Stimulated activated CD8-positive, alpha-beta memory T cell treated with anti-CD3 and anti-CD28 coated beads, Interleukin-4, amount 100 ng/mL, for 24 hours (primary cell): Measurements from ENCODE around the gene TNFSF18.
"Not testable (repeated sequence)": the region's sequence is repeated elsewhere in the genome, so short reads cannot be mapped to it uniquely, and the experiment has no call there.

Source experiments
- DNase-seq: peaks from one replicate; pipeline ENCODE4 v3.0.0-alpha.2; 2020; ENCODE audit warnings: low read depth

The TNFSF18 gene, protein sequence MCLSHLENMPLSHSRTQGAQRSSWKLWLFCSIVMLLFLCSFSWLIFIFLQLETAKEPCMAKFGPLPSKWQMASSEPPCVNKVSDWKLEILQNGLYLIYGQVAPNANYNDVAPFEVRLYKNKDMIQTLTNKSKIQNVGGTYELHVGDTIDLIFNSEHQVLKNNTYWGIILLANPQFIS

DNA sequence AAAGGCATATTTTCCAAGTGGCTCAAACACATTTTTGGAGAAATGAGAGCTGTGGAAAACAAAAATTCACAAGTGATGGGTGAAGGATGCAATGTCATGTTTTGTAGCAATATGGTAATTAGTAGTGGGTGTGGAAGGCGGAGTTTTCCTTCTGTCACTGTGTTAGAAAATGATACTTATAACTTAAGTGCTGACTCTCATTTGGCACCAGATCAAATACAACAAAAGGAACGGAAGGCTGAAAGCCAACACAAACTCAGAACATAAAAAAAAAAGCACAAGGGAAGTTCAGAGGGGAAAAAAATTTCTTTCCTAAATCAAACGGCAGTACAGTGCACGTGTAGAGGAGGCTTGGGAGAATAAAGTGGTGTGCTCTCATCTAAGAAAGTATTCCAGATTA is at the start of gene TNFSF18:
Gene TNFSF18, minus strand, starts transcription at position 77 of the 400 bp plus-strand sequence. Its CDS starts 45 bp downstream, at position 32.
- no peak for DNase-seq

DNA sequence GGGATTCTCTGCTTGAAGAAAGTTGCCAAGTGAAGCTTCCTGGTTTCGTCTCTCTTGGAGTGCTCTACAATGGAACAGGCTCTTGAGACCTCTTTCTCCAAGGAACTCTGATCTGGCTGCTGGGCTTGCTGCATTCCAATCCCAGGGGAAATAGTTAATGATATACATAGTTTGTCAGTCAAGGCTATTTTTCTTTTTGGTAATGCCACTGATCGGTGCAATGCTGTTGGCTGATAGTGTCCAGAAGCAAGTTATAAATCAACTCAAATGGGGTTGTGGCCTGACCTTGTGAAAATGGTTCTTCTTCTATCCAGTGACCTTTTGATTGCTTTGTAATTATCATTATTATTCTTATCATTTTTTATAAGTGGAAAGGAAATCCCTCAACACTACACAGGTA is 48.4 kb upstream of the TNFSF18 start:
- DNase-seq, result no peak

DNA sequence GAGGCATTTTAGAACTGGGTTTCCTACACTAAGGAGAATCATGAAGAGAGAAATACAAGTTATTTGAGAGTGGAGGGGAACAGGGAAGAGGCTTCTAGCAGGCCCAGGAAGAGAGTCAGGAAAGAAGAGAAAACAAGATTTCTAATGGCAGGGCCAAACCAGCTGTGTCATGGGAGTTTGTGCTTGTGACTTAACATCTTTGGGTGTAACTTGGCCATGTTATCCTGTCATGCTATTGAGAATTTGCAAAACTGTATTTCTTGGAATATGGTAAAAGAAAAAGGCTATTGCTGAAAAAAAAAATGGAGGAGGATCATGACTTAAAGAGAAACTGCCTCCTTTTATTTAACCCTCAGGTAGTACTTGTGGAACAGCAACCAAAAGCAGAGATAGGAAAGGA is 47.4 kb upstream of the TNFSF18 start:
- no peak for DNase-seq

DNA sequence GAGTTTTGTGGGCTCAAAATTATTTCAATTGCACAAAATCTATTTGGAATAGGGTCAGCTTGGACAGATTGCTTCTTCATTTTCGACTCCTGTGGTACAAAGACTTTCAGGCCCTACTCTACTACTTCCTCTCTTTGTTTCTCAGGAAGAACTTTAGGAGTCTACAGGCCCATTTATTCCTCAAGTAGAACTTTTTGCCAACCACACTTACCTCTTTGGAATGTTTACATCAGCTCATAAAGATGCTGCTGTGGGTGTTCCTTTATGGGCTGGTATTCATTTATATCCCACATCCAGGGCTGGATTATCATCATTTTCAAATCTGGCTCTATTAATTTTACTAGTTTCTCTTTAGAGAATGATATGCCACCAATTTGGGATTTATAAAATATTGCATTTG is 46.3 kb upstream of the TNFSF18 start:
- no peak for DNase-seq

DNA sequence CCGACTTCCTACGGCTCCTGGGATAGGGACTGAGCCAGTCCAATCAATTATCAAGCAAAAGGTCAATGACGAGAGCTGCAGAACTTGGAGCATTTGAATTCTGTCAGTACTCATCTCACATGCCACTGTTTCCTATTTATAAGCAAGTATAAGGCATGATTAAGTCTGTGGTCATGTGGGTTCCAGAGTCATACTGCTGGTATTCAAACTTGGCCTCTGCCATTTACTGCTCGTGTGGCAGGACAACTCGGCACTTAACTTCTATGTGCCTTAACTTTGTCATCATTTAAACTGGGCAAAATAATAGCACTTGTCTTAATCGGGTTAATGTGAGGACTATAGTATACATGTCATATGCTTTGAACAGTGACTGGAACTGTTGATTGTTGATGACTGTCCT is 44.9 kb upstream of the TNFSF18 start:
- no peak for DNase-seq

DNA sequence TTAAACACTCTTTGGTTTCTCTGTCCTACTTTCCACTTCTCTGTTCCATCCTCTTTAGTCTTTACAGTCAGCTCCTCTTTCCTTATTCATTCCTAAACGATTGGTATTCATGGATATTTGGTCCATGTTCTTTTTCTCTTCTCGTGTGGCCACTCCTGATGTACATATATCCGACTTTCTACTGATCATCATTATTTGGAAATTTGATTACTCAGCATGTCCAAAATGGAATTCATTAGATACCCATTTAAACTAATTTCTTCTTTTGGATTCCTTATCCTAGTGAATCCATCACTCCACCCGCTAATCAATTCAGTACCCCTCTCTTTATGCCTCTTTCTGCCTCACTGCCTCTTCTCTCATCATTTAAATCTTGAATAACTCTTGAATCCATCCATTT is 43.8 kb upstream of the TNFSF18 start:
- DNase-seq, result no peak

DNA sequence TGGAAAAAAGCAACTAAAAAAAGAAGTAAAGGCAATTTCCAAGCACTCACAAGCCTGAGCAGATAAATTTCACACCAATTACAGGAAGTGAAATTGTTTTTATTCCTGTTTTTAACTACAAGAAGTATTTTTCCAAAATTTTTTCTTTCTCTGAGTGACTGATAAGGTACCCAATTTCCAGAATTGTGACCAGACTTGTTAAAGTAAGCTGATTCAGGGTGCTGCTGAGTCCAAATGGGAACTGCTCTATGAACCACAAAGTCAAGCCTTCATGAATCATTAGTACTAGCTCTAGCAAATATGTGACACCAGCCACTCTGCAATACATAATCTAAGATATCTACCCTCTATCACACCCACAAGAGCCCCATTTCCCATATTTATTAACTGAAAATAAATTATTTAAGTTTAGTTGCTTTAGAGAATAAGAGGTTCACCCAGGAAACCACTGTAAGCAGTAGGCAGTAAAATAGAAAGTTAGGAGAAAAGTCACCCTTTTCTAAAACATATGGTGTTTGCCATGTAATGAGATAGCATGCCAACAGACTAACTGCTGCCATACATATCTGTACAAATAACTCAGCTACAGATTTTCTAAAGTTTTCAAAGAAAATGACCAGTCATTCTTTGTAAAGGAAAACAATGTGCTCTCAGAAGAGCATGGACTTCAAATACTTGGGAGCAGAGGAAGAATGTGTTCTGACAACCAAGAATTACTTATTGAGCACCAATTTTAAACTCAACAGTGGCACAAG is 43.1 kb upstream of the TNFSF18 start:
- no peak for DNase-seq

DNA sequence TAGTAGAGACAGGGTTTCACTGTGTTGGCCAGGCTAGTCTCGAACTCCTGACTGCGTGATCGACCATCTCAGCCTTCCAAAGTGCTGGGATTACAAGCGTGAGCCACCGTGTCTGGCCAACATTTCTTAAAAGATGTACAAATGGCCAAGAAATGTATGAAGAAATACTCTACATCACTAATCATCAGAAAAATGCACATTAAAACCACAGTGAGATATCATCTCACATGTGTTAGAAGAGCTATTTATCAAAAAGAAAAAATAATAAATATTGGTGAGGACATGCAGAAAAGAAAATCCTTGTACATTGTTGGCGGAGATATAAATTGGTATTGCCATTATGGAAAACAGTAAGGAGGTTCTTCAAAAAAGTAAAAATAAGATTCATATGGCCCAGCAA is 33.6 kb upstream of the TNFSF18 start:
- DNase-seq, result no peak

DNA sequence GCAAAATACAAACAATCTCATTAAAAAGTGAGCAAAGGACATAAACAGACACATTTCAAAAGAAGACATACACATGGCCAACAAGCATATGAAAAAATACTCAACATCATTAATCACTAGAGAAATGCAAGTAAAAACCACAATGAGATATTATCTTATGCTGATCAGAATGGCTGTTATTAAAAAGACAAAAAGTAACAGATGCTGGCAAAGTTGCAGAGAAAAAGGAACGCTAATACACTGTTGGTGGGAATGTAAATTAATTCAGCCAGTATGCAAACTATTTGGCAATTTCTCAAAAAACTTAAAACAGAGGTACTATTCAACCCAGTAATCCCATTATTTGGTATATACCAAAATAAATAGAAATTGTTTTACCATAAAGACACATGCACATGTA is 32.2 kb upstream of the TNFSF18 start:
- DNase-seq, result no peak

DNA sequence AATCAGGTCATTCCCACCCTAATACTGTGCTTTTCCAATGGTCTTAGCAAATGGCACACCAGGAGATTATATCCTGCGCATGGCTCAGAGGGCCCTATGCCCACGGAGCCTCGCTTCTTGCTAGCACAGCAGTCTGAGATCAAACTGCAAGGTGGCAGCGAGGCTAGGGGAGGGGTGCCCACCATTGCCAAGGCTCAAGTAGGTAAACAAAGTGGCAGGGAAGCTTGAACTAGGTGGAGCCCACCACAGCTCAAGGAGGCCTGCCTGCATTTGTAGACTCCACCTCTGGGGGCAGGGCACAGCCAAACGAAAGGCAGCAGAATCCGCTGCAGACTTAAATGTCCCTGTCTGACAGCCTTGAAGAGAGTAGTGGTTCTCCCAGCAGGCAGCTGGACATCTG is 23.5 kb upstream of the TNFSF18 start:
- not testable (repeated sequence) for DNase-seq

DNA sequence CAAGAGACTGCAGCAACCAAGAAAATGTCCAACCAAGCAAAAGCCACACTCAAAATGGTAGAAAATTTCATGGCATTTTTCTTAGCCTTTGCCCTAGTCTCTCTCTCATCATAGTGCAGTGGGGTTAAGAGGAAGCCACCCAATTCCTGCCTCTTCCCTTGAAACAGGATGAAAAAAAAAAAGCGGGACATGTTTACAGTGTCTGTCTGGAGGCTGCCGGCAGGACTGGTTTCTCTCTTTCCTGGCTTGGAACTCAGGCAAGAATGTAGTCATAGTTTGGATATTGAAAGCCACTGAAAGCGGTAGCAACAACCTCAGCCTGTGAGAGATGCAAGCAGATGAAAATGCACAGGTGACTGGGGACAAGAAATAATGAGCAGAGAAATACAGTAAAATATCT is 13.3 kb upstream of the TNFSF18 start:
- no peak for DNase-seq

DNA sequence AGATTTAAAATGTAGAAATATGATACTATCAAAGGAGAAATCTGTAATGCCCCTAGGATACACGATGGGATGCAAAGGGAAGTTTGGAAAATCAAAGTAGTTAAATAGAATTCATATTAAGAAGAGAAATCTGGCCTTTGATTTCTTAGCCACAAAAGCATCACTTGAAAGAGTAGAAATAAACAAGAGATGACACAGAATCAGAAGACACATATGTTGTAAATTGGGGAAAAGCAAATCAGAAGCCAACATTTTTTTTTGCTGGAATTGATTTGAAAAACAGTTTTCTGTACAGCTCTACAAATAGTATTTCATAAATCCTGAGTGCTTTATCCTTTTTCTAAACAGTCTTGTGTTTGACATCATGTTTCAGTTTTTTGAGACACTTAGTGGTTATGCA is 12.4 kb upstream of the TNFSF18 start:
- no peak for DNase-seq

DNA sequence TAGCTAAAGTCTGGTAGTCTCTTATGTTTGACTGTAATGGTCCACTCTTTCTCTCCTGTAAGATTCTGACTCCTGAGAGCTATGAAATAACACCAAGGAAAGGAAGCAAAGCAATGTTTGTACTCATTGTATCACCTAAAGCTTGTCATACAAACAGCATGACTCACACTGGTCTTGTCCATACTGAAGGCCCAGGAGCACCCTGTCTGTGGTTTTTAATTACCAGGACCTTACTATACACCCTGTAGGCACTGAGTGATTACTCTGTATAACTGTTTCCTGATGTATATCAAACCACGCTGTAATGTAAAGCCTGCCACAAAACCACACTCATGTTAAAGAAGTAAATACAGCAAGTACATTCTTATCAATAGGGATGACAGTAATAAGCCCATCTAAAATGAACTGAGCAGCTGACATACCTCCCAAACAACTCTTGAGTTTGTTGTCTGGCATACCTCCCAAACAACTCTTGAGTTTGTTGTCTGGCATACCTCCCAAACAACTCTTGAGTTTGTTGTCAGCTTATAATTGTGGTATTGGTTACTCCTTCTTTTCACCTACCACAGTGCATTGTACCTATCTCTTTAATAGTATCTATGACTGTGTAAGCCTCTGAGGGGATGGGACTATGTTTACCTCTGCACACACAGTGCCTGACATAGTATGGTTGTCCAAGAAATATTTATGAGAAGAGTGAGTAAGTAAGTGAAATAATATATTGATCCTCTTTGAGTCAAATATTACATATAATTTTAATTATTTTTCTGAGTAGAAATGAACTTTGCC is 11.6 kb upstream of the TNFSF18 start:
- no peak for DNase-seq

DNA sequence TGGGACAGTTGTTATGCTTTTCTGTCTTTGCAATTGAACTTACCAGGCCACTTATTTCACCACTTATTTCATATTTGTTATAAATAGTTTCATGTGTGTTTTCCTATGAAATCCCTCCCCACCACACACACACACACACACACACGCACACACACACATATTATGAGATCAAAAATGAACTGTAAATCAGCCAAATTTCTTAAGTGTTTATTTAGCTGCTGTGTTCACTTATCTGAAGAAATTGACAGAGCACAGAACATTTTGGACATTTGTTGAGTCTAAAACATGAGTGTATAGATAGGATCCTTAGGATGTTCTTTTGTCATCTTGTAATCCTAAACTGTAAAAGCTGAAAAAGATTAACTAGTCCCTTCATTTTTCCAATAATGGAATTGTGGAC is 7.8 kb upstream of the TNFSF18 start:
- no peak for DNase-seq

DNA sequence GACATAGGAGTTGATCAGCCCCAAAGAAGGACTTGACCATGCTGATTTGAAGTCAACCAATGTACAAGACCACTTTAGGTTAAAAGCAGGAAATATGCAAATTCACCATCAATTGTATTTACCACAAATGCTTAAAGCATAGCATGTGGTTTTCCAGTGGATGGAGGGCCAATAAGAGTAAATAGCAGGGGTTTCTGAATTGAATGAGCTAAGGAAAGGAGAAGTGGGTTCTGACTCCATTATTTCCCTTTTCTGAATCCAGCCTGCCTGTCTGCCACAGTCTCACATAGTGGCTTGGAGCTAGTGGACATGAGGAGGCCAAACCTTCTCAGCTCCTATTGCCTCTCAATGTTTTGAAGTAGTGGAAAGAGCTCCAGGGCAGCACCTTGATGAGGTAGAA is 7.2 kb upstream of the TNFSF18 start:
- no peak for DNase-seq

DNA sequence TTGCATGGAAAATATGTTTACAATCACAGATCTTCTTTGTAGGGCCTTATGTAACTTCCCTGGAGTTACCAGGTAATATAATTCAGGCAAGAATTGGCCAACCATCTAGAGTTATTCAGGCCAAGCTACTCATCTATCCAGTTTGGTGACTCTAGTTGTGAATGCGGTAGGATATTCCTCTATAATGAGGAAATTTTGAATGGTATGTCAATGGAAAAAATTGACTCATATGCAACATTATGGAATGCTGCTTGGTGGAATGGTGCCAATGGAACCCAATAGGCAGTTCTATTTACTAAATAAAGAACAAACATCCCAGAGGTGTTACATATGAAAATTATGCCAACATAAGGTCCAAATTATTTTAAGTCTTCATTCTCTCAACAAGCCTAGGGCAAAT is 5.6 kb upstream of the TNFSF18 start:
- DNase-seq, result no peak

DNA sequence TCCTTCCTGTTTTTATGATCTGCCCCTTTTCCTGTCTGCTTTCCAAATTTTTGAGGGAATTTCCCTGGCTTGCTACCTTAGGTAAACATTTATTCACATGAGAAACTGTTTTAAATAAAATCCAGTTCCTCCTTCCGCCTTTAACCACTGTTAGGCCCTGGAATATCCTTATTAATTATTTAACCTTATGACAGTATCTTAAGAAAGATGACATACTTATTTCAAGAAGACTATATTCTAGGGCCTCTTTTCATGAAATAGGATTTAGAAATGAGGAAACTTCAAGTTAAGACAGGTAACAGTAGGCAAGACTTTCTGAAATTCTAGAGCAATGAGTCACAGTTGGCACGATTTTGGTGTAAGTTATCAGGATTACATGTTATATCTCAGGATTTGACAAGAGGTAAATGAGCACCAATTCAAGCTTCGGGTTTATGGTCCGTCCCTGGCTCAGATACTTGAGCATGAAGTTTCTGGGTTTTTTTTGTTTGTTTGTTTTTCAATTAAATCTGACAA is 2.0 kb upstream of the TNFSF18 start:
- no peak for DNase-seq

DNA sequence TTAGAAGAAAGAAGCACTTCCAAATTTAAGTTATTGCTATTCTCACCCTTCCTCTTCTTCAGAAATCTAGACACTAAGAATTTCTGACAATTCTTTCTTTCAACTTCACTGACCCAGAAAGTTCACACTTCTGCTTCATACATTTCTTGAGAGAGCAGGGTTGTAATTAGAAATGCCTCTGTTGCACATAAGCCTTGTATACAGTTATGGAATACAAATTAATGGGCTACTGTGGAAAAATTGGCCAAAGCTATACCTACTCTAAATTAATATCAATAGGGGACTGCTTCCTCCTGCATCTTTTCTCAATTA is 1.5 kb downstream of the TNFSF18 start:
- no peak for DNase-seq

DNA sequence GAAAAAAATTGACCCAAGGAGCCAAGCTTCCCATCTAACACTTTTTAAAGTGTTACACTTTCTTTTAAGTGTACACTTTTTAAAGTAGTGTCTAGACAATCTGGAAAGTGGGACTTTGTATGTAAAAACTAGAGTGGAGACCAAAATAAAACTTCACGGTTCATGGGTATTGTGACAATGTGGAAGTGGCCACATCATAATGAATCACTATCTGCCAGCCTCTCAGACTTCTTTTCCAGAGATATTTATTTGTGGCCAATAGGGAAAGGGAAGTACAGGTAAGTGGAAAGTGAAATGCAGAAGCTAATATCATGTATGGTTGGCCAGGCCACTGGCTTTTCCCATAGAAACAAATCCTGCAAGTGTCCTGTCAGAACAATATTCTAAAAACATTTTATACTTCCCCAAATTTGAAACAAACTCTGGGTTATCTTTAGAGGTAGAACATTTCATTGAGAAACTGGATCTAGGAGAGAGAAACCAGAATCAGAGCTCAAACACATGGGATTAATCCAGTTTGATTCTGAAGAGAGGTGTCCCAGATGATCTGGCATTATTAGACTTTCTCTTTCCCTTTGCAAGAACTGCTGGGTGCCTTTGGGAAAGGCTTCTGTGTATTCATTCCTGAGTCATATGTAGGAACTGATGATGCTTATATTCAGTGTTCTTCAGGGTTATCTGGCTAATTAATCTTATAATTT is 2.0 kb downstream of the TNFSF18 start:
- DNase-seq, result no peak

DNA sequence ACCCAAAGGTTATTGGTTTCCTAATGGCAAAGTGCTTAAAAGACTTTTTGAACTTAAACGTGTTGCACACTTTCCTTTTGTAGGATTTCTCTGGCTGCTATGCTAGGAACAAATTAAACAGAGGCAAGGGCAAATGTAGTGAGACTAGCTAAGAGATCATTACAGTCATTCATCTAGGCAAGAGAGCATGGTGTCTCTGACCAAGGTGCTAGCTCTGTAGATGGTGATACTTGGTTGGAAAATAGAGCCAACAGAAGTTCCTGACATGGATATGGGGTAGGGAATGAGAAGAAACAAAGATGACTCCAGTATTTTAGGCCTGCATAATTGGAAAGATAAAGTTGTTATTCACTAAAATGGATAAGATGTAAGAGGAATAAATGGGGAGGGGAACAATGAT is 6.1 kb downstream of the TNFSF18 start:
- DNase-seq, result no peak

DNA sequence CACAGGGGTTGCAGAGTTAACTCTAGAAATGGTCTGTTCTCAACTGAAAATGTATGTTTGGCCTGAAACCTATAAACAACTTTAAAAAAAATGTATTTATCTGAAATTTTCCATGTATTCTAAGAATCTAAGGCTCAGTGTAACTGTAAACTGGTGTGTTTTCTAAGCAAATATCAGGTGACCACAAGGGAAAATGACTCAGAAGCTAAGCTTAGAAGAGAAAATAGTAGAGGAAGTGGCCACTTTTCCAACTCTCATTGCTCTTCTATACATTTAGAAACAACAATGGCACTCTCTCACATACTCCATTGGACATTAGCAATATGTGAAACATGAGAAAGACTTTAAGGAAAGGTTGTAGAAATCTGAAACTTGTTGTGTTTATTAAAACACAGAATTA is 7.5 kb downstream of the TNFSF18 start:
- DNase-seq, result no peak

DNA sequence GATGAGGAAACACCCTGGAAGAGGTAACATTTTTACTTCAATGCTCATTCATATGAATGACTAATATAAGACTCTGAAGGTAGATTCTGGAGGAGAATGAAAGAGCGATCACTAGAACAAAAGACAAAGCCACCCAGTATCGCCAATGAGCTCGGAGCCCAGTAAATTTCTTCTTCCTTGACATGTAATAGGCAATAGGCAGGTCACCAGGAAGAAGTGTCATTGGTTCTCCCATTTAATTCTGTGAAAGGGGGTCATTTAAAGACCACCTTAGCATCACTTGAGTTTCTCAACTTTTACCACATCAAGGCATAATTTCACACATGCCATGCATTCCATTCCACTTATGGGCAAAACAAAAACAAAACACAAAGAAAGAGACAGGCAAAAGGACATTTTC is 7.9 kb downstream of the TNFSF18 start:
- no peak for DNase-seq

DNA sequence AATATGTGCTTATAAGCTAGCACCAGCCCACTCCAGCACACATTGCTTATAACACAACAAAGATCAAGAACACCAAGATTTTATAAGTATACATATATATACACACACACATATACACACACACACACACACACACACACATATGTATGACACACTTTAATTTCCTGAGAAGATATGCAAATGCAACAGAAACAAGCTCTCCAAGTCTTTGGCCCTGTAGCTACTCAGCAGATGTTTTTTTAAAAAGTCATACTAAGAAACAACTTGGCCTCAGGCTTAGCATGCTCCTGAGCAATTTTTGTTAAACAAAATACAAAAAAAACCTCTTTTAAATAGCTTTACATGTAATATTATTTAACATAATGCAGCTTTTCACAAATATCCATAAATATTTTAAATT is 11.1 kb downstream of the TNFSF18 start:
- no peak for DNase-seq
